Activated CD4-positive, alpha-beta T cell treated with anti-CD3 and anti-CD28 coated beads for 4 hours (primary cell): Measurements from ENCODE around the gene ACER1.
"Not testable (repeated sequence)": the region's sequence is repeated elsewhere in the genome, so short reads cannot be mapped to it uniquely, and the experiment has no call there.

Experiments
- DNase-seq, 2 donors: peaks; one replicate each; pipeline ENCODE4 v3.0.0-alpha.2; 2020

Gene ACER1

DNA sequence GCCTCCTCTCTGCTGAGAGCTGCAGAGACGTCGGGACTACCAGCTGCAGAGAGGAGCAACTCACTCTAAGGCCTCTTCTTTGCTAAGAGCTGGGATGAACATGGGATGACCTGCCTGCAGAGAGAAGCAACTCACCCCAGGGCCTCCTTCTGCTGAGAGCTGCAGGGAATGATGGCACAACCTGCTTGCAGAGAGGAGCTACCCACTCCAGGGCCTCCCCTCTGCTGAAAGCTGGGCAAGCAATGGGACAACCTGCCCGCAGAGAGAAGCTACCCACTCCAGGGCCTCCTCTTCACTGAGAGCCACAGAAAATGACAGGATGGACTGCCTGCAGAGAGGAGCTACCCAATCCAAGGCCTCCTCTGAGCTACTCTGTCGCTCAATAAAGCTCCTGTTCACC lies 46.7 kb downstream of the ACER1 start:
- no peak for DNase-seq

DNA sequence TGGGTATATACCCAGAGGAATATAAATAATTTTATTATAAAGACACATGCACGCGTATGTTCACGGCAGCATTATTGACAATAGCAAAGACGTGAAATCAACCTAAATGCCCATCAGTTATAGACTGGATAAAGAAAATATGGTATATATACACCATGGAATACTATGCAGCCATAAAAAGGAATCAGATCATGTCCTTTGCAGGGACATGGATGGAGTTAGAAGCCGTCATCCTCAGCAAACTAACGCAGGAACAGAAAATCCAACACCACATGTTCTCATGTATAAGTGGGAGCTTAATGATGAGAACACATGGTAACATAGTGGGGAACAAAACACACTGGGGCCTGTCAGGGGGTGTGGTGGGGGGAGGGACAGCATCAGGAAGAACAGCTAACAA lies 51.0 kb downstream of the ACER1 start:
- not testable (repeated sequence) for DNase-seq

- peak; percentile 93 to 95 for DNase-seq
Observed at GRCh38 chr19:6279931-6280591, 53.4 kb downstream of the ACER1 start, which contains the start of gene MLLT1. MLLT1 (minus strand) TSS chr19:6279975; CDS start chr19:6279784, 191 bp downstream.

DNA sequence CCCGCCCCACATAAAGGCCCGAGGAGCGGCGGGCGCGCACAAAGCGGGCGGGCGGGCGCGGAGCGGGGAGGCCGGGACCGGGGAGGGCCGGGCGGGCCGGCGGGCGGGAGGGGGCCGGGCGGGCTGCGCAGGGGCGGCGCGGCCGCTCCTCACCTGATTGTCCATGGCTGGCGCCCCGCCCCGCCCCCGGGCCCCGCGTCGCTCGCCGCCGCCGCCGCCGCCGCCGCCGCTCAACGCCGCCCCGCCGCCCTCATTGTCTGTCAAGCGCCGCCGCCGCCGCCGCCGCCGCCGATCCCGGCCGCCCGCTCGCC lies 53.8 kb downstream of the ACER1 start:
- DNase-seq: no peak

- DNase-seq: peak; percentile 10 to 16
Observed at GRCh38 chr19:6278740-6279619, 54.4 kb downstream of the ACER1 start.

- DNase-seq: no peak
Observed at GRCh38 chr19:6278051-6278450, 55.4 kb downstream of the ACER1 start.

DNA sequence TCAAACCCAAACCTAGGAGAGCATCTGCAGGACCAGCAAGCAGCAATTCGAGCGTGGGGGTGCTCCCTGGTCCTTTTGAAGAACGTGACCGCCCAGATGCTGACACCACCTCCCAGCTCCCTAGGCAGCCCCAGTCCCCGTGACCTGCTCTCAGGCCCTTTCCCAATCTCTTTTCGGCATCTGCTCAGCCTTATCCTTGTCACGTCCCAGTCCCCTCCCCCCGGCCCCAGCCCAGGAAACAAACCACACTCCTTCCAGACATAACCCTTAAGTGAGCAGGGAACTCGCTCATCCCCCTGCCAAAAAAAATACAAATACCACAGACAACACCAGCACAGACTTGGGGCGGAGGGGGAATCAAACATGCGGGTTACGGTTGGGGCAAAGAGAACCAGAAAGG lies 57.0 kb downstream of the ACER1 start:
- no peak for DNase-seq

DNA sequence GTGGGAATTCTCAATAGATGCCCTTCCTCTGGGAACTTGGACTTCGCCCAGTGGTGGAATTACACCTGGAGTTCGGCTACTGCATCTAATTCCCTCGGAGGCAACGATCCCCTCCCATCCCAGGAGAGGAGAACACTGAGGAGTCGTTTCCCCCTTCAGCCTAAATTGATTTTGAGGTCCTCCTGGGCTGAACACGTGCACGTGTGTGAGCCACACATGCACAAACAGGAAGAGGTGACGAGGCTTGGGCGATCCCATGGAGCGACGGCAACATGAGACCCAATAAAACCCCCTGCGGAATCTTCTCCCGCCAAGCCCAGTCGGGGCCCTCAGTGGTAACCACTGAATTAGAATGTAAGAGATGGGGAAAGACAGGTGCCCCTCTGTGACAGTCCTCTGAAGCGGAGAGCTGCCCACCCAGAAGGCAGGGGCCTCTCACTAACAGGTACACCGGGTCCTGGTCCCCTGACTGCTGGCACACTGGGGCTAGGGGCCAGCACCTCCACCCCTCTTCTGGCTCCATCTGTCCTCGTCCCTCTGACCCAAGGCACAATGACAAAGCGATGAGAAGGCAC lies 58.2 kb downstream of the ACER1 start:
- DNase-seq: no peak

GRCh38 chr19:6274756-6275155 lies 58.7 kb downstream of the ACER1 start:
- no peak for DNase-seq

DNA sequence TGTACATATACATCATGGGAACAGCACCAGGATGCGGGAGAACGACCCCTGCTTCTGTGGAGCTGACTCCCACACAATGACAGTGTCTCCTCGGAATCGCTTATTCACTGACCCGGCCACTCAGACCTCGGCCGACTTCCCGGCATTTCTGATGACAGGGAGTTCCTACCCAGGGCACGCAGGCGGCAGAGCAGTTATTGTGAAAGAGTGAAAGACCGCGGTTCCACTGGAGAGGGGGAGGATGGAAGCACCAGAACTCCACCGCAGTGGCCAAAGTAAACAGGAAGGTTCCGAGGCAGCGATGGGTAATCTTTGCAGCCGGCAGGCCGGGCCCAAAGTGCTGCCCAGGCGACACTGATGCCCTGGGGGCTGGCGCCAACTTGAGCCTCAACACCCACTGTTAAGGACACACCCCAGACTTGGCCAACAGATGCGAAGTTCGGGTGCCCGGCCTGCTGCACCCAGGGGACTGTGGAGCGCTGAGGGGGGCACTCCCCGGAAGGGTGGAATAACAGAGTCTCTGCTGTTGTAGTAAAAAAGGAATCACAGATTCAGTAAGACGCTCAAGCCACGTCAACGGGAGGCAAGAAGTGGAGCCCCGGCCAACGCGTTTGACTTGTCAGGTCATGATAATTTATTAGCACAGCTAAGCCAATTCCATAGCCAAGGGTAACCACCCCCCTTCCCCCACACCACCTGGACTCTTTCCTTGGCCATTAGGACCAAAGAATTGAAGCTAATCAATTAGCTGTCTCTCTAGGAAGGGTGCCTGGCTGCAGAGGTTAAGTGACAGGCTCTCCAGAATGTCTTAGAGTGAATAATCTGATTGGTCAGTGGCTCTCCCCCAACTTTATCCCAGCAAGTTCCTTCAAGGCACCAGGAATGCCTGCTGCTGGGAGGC lies 59.5 kb downstream of the ACER1 start:
- no peak for DNase-seq

DNA sequence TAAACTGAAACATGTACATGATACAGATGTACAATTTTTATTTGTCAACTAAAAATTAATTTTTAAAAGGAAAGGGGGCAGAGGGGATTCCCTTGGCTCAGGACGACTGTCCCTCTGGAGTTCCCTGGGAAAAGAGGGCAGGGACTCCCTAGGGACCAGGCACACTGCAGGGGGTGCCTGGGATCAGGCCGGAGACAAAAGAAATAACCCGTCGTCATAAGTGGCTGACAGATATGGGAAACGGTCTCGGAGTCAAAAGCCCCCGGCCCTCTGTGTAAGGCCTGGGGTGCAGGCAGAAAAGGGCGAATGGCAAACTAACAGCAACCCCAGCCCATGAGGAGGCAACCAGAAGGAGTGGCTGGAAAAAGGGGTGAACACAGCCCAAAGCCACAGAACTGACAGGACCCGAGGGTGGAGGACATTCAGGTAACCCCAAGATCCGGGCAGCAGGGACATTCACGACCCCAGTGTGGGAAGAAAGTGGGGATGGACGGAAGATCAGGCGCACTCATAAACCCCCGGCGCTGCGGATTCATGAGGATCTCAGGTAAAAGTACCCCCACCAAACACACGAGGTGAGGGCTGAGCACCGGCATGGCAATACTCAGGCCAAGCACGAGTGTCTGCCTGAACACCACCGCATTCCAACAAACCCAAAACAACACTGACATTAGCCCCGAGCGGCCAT lies 60.4 kb downstream of the ACER1 start:
- no peak for DNase-seq

GRCh38 chr19:6272411-6272791 lies 61.0 kb downstream of the ACER1 start:
- DNase-seq: no peak

DNA sequence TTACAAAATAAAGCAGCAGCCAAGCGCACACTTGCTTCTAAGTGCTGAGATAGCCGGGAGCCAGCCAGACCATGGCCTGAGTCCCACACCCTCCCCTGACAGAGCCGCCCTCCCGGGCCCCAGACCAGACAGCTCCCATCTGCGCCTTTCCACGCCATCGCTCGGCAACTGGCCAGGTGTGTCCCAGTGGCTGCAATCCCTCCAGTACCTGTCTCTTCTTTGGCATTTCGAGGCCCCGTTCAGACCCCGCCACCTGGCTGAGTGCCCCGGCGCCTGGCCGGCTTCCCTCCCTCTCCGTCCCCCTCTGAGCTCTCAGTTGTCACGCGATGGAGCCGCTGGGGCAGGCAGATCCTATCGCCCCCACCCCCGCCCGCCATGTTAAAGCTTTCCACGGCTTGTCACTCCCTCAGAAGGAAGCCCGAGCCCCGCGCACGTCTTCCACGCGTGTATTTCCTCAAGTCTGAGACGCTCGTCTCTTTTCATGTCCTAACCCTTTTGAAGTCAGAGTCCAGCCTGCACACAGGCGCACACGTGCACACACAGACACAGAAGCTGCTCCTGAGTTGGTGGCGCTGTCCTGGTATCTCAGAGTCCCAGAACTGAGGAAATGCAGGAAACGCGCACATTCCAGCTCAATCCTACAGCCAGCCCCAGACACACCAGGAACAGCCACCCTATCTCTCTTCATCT lies 61.5 kb downstream of the ACER1 start:
- no peak for DNase-seq

GRCh38 chr19:6271251-6271650 lies 62.2 kb downstream of the ACER1 start:
- DNase-seq: no peak

DNA sequence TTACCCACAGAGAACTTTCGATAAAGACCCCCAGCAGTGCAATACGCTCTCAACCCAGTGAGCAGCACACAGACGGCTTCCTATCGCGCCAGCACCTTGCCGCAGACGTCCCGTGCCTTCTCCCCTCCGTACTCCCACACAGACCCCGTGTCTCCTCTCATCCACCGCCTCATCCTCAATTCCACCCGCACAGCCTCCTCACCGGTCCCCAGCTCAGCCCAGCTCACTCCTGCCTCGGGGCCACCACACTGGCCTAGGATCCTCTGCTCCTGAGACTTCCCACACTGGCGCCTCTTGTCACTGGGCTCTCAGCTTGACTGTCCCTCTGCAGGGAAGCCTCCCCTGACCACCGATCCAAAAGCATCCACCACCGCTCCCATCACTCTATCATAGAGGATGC lies 62.6 kb downstream of the ACER1 start:
- DNase-seq: no peak

DNA sequence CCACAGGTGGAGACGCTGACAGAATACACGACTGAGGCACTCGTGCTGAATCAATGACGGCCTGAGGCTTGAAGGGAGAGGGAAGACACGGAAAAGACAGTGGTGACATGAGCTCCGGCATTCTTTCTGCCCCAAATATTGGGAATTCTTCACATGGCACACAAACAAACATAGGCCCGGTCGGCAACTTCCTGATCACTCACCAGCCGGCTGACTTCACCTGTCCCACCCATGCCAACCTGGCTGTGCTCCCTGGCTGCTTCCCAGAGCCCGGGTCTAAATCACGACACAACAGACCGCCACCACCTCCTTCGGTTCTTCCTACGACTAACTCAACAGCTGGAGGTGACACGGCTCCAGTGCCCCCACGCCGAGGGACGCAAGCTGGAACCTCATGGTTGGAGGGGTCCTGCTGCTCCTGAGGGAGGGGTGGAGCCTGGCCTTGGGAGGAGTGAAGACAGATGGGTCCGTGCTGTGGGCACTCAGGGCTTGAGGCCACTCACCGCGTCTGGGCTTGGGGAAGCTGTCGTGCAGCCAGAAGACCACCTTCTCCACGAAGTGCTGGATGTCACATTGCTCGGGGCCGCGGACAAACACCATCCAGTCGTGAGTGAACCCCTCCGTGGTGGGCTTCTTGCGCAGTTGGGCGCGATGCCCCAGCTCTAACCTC lies 63.2 kb downstream of the ACER1 start:
- no peak for DNase-seq

GRCh38 chr19:6269101-6269886 lies 64.1 kb downstream of the ACER1 start:
- DNase-seq: no peak

- no peak for DNase-seq
Observed at GRCh38 chr19:6268382-6268771, 65.0 kb downstream of the ACER1 start.

GRCh38 chr19:6267552-6268381 lies 65.6 kb downstream of the ACER1 start:
- DNase-seq: no peak
